ENCODE measurements around the gene ASB2. TPM values are rescaled to one million over a fixed set of nuclear protein-coding genes. Genes with fewer than 3 reads are reported as not detected.

Gene ASB2
- total RNA-seq, 2 donors from 2014 or later: 10.3 to 17.4 TPM

- WGBS: 57% methylated on average over 7 of the region's 7 CpGs
- H3K27me3 ChIP-seq (replicated peaks; ENCODE audit: insufficient read depth): no peaks in the 10 kb centered on the region
- no peaks in the 10 kb centered on the region for H3K9me3 ChIP-seq
- H3K36me3 ChIP-seq: no peaks in the 10 kb centered on the region
- no peak for DNase-seq (ENCODE audit: low spot score)
- no peak overlapping the region for H3K4me3 ChIP-seq
- no peak for TF ChIP-seq POLR2AphosphoS5 (IDR thresholded peaks at IDR 0.05)
- TF ChIP-seq CTCF (IDR thresholded peaks at IDR 0.05): no peak
- no peak for TF ChIP-seq POLR2A (IDR thresholded peaks at IDR 0.05)
- no peak overlapping the region for H3K27ac ChIP-seq
- intact Hi-C loops (cut with DNase I): no loop called here
- H3K4me1 ChIP-seq (replicated peaks): no peaks in the 10 kb centered on the region
These were observed 29.8 kb downstream of the ASB2 start for GRCh38 chr14:93946541-93947090.

- Histone ChIP-seq H3K4me3 (no peak overlapping the region), H3K4me1 (replicated peaks) (no peaks in the 10 kb centered on the region), H3K9me3 (no peaks in the 10 kb centered on the region), H3K27me3 (replicated peaks; ENCODE audit: insufficient read depth) (no peaks in the 10 kb centered on the region), H3K36me3 (no peaks in the 10 kb centered on the region), H3K27ac (no peak overlapping the region)
- WGBS: 76% methylated on average over 6 of the region's 6 CpGs
- intact Hi-C loops (cut with DNase I): no loop called here
- DNase-seq (ENCODE audit: low spot score): no peak
- TF ChIP-seq POLR2AphosphoS5 (IDR thresholded peaks at IDR 0.05): no peak
- no peak for TF ChIP-seq CTCF (IDR thresholded peaks at IDR 0.05)
- no peak for TF ChIP-seq POLR2A (IDR thresholded peaks at IDR 0.05)
These were observed 30.3 kb downstream of the ASB2 start for GRCh38 chr14:93946104-93946503.

- intact Hi-C loops (cut with DNase I): no loop called here
- Histone ChIP-seq H3K4me3 (no peak overlapping the region), H3K4me1 (replicated peaks) (no peaks in the 10 kb centered on the region), H3K27me3 (replicated peaks; ENCODE audit: insufficient read depth) (no peaks in the 10 kb centered on the region), H3K9me3 (no peaks in the 10 kb centered on the region), H3K36me3 (no peaks in the 10 kb centered on the region), H3K27ac (no peak overlapping the region)
- no peak for DNase-seq (ENCODE audit: low spot score)
- 87% methylated on average over 5 of the region's 5 CpGs for WGBS
- TF ChIP-seq POLR2AphosphoS5 (IDR thresholded peaks at IDR 0.05): no peak
- TF ChIP-seq CTCF (IDR thresholded peaks at IDR 0.05): no peak
- no peak for TF ChIP-seq POLR2A (IDR thresholded peaks at IDR 0.05)
These were observed 31.3 kb downstream of the ASB2 start for GRCh38 chr14:93945070-93945399.

GRCh38 chr14:93944348-93945069 lies 31.9 kb downstream of the ASB2 start:
- no peaks in the 10 kb centered on the region for H3K4me1 ChIP-seq (replicated peaks)
- intact Hi-C loops (cut with DNase I): no loop called here
- H3K4me3 ChIP-seq: no peak overlapping the region
- H3K27ac ChIP-seq: no peak overlapping the region
- no peak for TF ChIP-seq CTCF (IDR thresholded peaks at IDR 0.05)
- DNase-seq (ENCODE audit: low spot score): no peak
- no peaks in the 10 kb centered on the region for H3K36me3 ChIP-seq
- no peaks in the 10 kb centered on the region for H3K27me3 ChIP-seq (replicated peaks; ENCODE audit: insufficient read depth)
- H3K9me3 ChIP-seq: no peaks in the 10 kb centered on the region
- 83% methylated on average over 16 of the region's 16 CpGs for WGBS

GRCh38 chr14:93943930-93944329 lies 32.4 kb downstream of the ASB2 start:
- intact Hi-C loops (cut with DNase I): no loop called here
- TF ChIP-seq CTCF (IDR thresholded peaks at IDR 0.05) (no peak), POLR2A (IDR thresholded peaks at IDR 0.05) (no peak), POLR2AphosphoS5 (IDR thresholded peaks at IDR 0.05) (no peak)
- no peaks in the 10 kb centered on the region for H3K36me3 ChIP-seq
- no peak for DNase-seq (ENCODE audit: low spot score)
- H3K4me3 ChIP-seq: no peak overlapping the region
- H3K9me3 ChIP-seq: no peaks in the 10 kb centered on the region
- peaks cover under 1% of the 10 kb centered on the region for H3K27me3 ChIP-seq (replicated peaks; ENCODE audit: insufficient read depth)
- H3K27ac ChIP-seq: no peak overlapping the region
- no peaks in the 10 kb centered on the region for H3K4me1 ChIP-seq (replicated peaks)
- WGBS: 88% methylated on average over 9 of the region's 9 CpGs

Measured in prostate gland (tissue), 2 donors.